GM12873 (cell line): ENCODE data around the gene DDX51.

ENCODE experiments used
- CTCF ChIP-seq: IDR thresholded peaks from 2 replicates; pipeline ENCODE4 v1.5.1; 2012; ENCODE audit warnings: low read depth, mild to moderate bottlenecking, moderate library complexity, low read length, control low read depth; ENCODE audit not compliant: insufficient read depth; ENCODE audit errors: missing control alignments

The DDX51 gene

DNA sequence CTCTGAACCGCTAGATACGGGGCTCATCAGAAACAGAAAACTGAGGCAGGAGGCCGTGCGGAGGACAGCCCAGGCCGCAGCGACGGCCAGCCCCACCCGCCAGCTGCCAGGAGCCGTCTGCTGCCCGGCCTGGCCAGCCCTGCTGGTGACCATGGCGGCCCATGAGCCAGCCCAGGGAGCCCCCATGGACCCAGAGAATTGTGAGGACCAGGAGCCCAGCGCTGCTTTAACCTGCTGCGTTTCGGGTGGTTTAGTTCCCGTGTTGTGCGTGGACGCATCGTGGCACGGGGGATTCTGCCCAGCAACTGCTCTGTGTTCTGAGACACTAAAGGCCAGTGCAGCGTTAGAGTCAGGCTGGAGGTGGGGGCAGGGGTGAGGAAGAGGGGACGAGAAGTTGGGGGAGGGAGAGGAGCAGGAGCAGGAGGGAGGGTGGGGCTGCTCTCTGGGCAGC lies 44.4 kb upstream of the DDX51 start:
- TF ChIP-seq CTCF, result no peak

DNA sequence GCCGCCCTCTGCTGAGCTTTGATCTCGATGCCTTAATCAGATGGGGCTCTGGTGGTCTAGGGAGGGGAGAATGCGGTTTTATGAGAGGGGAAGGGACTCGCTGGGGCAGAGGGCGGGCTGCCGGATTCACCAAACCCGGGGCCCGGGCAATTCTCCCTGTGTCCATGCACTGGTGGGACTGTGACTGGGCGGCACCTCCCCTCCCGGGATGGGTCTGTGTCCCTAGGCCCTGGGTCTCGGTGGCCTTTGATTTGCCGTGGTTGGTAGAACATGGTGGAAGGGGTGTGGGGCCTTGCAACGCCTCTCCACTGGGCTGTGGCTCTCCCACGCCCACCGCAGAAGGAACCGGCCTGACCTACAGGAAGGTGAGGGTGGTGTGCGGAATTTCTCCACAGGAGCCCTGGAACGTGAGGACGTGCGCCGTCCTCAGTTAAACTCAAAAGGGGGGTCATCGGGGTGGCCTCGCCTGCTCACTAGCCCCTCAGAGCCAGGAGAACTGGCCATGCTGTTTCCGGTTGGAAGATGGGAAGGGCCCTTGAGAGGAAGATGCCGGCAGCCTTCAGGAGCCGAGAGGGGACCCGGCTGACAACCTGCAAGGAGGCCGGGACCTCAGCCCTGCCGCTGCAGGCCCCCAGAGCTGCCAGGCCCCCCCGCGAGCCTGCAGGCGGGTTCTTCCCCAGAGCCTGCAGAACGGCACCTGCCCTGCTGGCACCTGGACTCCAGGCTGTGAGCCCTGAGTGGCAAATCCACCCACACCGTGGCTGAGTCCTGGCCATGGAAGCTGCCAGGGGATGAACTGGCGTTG lies 43.7 kb upstream of the DDX51 start:
- TF ChIP-seq CTCF, result no peak

- no peak for TF ChIP-seq CTCF
Observed at GRCh38 chr12:132186857-132187620, 42.9 kb upstream of the DDX51 start.

DNA sequence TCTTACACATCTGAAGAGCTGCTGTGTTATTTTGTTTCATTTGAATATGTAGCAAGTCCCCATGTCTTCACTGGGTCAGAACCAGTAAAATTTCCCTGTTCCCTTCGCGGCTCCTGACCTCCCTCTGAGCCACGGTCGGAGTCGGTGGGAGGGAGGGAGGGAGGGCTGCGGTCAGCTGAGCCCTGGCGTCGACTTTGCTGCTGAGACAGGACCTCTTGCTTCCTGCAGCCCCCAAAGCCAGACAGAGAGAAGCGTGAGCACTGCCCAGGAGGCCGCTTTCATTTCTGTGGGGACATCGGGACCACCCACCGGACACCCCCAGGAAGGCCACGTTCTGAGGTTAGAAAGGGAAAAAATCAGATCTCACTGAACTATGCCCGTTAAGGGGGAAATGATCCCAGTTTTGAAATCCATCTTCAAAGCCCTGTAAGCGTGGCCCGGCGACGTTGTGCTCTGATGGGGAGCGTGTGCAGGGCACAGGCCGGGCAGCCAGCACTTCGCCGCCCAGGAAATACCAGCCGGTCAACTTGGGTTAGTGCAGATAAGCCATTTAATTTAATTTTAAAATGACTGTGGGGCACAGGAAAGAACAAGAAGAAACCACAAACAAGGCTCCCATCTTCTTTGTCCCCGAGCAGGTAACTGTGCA lies 42.2 kb upstream of the DDX51 start:
- TF ChIP-seq CTCF, result no peak

DNA sequence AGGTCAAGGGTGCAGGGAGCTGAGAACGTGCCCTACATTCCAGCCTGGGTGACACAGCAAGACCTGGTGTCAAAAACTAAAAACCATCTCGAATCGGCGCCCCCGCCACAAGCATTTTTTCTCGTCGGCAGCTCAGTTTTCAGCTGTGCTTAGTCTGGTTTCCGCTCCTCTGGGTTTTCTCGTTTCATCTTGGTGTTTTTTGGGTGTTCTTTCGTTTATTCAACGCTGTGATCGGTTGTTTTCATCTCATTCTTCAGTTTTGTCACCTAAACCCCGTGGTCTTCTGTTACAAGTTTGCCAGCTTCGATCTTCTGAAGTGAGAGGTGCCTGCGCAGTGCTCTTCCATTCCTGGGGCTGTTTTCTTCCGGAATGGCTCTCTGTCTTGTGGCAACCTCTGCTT lies 41.6 kb upstream of the DDX51 start:
- no peak for TF ChIP-seq CTCF

- TF ChIP-seq CTCF, result no peak
Observed at GRCh38 chr12:132182711-132183365, 38.7 kb upstream of the DDX51 start.
